Neural crest cell (in vitro differentiated cells): ENCODE data around the gene SYCE3. TPM values are rescaled to one million over a fixed set of nuclear protein-coding genes. Genes with fewer than 3 reads are reported as not detected.

Experiments used
- DNase-seq: peaks from one replicate; pipeline ENCODE4 v3.0.0; 2021; ENCODE audit warnings: low read depth, mixed read lengths, low spot score
- H3K27ac Mint-ChIP-seq: one replicate; pipeline ENCODE4 v1.8.0; 2021; ENCODE audit warnings: mild to moderate bottlenecking, mixed read lengths; ENCODE audit not compliant: unreplicated experiment
- H3K27me3 Mint-ChIP-seq: 2 replicates; pipeline ENCODE4 v1.8.0; 2021; ENCODE audit warnings: low read depth, mild to moderate bottlenecking, mixed read lengths
- H3K36me3 Mint-ChIP-seq: 2 replicates; pipeline ENCODE4 v1.8.0; 2021; ENCODE audit warnings: low read depth, mild to moderate bottlenecking, mixed read lengths
- H3K4me1 Mint-ChIP-seq: 2 replicates; pipeline ENCODE4 v1.8.0; 2021; ENCODE audit warnings: mixed read lengths
- H3K4me3 Mint-ChIP-seq: one replicate; pipeline ENCODE4 v1.8.0; 2021; ENCODE audit warnings: mild to moderate bottlenecking, mixed read lengths
- H3K9me3 Mint-ChIP-seq: 2 replicates; pipeline ENCODE4 v1.8.0; 2021; ENCODE audit warnings: mixed read lengths
- total RNA-seq: library from RNA; stranded (reverse); gene quantifications from 2 replicates; pipeline ENCODE4 v1.2.1, GENCODE V29; 2021
- TF ChIP-seq, protein P1 (sequence below): fragments of 200-600 bp; sonication (generic); conservative IDR thresholded peaks from 2 replicates; pipeline ENCODE4 v1.5.0; 2021; ENCODE audit warnings: antibody characterized with exemption, mild to moderate bottlenecking

The SYCE3 gene
- total RNA-seq, 1 donor from 2014 or later: not detected

- TF ChIP-seq, protein P1, sequence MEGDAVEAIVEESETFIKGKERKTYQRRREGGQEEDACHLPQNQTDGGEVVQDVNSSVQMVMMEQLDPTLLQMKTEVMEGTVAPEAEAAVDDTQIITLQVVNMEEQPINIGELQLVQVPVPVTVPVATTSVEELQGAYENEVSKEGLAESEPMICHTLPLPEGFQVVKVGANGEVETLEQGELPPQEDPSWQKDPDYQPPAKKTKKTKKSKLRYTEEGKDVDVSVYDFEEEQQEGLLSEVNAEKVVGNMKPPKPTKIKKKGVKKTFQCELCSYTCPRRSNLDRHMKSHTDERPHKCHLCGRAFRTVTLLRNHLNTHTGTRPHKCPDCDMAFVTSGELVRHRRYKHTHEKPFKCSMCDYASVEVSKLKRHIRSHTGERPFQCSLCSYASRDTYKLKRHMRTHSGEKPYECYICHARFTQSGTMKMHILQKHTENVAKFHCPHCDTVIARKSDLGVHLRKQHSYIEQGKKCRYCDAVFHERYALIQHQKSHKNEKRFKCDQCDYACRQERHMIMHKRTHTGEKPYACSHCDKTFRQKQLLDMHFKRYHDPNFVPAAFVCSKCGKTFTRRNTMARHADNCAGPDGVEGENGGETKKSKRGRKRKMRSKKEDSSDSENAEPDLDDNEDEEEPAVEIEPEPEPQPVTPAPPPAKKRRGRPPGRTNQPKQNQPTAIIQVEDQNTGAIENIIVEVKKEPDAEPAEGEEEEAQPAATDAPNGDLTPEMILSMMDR: no peak
- no peak within 1 kb of the TSS for H3K27ac Mint-ChIP-seq
- no peak for DNase-seq
- H3K4me1 Mint-ChIP-seq: peaks cover 29% of the 10 kb centered on the region
- no peaks in the 10 kb centered on the region for H3K9me3 Mint-ChIP-seq
- peak within 1 kb of the TSS; percentile 85 for H3K4me3 Mint-ChIP-seq
- H3K27me3 Mint-ChIP-seq: peaks cover 76% of the 10 kb centered on the region
- peaks cover 3% of the 10 kb centered on the region for H3K36me3 Mint-ChIP-seq
These were observed 32.7 kb downstream of the SYCE3 start, which contains the start of gene TYMP for GRCh38 chr22:50529897-50530579. Gene TYMP (minus strand): TSS chr22:50530012. CDS start chr22:50529709, 303 bp downstream.

DNA sequence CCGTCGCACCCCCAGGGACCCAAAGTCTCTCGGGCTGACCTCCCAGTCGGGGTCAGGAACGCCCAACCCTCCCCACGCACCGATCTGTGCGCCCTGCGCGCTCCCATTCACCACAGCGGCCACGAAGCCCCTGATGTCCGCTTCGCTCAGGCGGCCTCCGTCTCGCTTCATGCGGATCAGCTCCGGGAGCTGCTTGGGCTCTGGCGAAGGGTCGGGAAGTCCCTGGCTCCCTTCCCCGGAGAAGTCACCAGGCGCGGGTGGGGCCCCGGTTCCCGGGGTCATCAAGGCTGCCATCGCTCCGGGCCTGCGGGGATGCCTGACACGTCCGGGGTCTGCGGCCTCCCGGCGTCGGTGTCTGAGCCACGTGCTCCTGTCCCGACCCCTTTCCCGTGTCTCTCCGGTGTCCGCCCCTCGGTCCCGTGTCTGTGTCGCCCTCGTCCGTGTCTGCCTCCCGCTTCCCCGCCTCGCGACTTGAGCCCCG, 33.3 kb downstream of the SYCE3 start:
- TF ChIP-seq, protein P1: no peak
- H3K4me3 Mint-ChIP-seq: peak overlapping the region; percentile 31
- DNase-seq: no peak
- peaks cover 78% of the 10 kb centered on the region for H3K27me3 Mint-ChIP-seq
- H3K36me3 Mint-ChIP-seq: peaks cover 6% of the 10 kb centered on the region
- peaks cover 31% of the 10 kb centered on the region for H3K4me1 Mint-ChIP-seq
- H3K9me3 Mint-ChIP-seq: no peaks in the 10 kb centered on the region
- no peak overlapping the region for H3K27ac Mint-ChIP-seq

DNA sequence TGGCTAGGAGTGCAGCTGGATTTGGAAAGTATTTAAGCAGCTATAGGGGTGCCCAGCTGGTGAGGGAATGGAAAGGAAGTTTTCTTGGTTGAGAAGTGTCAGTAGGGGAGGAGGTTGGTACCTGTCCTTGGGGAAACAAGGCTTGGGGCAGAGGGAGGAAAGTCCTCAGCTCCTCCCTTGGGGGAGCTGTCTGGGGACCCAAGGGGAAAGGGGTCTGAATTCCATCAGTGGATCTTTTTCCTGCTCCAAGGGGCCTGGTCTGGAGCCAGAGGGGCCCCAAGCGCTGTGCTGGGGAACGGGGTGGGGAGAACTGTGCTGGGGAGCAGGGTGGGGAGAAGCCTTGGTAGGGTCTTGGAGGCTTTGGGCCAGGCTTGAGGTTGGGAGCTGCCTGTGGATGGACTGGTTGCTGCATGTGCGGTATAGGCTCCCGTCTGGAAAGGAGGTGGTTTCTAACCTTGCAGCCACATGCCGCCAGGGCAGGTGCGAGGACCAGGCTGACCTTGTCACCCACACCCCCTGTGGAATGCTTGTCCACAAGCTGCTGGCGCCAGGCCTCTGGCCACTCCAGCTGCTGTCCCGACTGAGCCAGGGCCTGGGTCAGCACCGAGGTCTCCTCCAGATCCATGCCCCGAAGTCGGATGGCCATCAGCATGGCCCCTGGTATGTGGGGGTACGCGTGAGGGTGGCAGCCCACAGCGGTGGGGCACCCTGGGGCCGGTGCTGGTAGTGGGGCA, 33.9 kb downstream of the SYCE3 start:
- peaks cover 27% of the 10 kb centered on the region for H3K4me1 Mint-ChIP-seq
- TF ChIP-seq, protein P1: no peak
- H3K27ac Mint-ChIP-seq: no peak overlapping the region
- no peaks in the 10 kb centered on the region for H3K9me3 Mint-ChIP-seq
- H3K4me3 Mint-ChIP-seq: peak overlapping the region; percentile 85
- peaks cover 72% of the 10 kb centered on the region for H3K27me3 Mint-ChIP-seq
- DNase-seq: no peak
- peaks cover 6% of the 10 kb centered on the region for H3K36me3 Mint-ChIP-seq

- H3K27me3 Mint-ChIP-seq: peaks cover 65% of the 10 kb centered on the region
These were observed 34.6 kb downstream of the SYCE3 start for GRCh38 chr22:50527921-50528681.

More at GRCh38 chr22:50527921-50528681, 34.6 kb downstream of the SYCE3 start:
- H3K36me3 Mint-ChIP-seq: peaks cover 6% of the 10 kb centered on the region
- H3K9me3 Mint-ChIP-seq: no peaks in the 10 kb centered on the region
- DNase-seq: no peak
- TF ChIP-seq, protein P1: no peak
- peak overlapping the region; percentile 85 for H3K4me3 Mint-ChIP-seq
- no peak overlapping the region for H3K27ac Mint-ChIP-seq
- peaks cover 23% of the 10 kb centered on the region for H3K4me1 Mint-ChIP-seq
